ENCODE data around the gene KLRF1. TPM values are rescaled to one million over a fixed set of nuclear protein-coding genes. Genes with fewer than 3 reads are reported as not detected.
"Not testable (repeated sequence)": the region's sequence is repeated elsewhere in the genome, so short reads cannot be mapped to it uniquely, and the experiment has no call there.

Gene KLRF1
- polyA plus RNA-seq, 3 donors, result 0.21 to 0.56 (median 0.30) TPM

GRCh38 chr12:9864913-9865675 is 37.8 kb downstream of the KLRF1 start:
- H3K27ac ChIP-seq (ENCODE audit: low read depth, low read length), result no peak overlapping the region
- 46 to 68% (median 65%) methylated on average over 4 of the region's 4 CpGs for whole genome bisulfite sequencing, 3 donors

- WGBS, 3 donors, result 31 to 56% (median 32%) methylated on average over 4 of the region's 4 CpGs
- H3K27ac ChIP-seq (ENCODE audit: low read depth, low read length), result no peak overlapping the region
These were observed 39.6 kb downstream of the KLRF1 start for GRCh38 chr12:9866860-9867269.

- 22 to 63% (median 27%) methylated on average over 4 of the region's 4 CpGs for WGBS, 3 donors
- H3K27ac ChIP-seq (ENCODE audit: low read depth, low read length), result no peak overlapping the region
These were observed 40.2 kb downstream of the KLRF1 start for GRCh38 chr12:9867531-9867930.

- H3K27ac ChIP-seq (ENCODE audit: low read depth, low read length), result no peak overlapping the region
- 30 to 79% (median 32%) methylated on average over 11 of the region's 11 CpGs for WGBS, 3 donors
These were observed 41.1 kb downstream of the KLRF1 start for GRCh38 chr12:9868311-9868801.

- whole genome bisulfite sequencing, 3 donors, result 16 to 63% (median 18%) methylated on average over 4 of the region's 4 CpGs
These were observed 41.6 kb downstream of the KLRF1 start for GRCh38 chr12:9868951-9869306.

GRCh38 chr12:9869307-9870161 is 42.3 kb downstream of the KLRF1 start, which contains the start of gene CLEC2B:
CLEC2B (minus strand) TSS chr12:9869354.
- H3K27ac ChIP-seq (ENCODE audit: low read depth, low read length), result no peak within 1 kb of the TSS

More at GRCh38 chr12:9868951-9869306, 41.6 kb downstream of the KLRF1 start:
- H3K27ac ChIP-seq (ENCODE audit: low read depth, low read length), result no peak overlapping the region

GRCh38 chr12:9870286-9870866 is 43.1 kb downstream of the KLRF1 start:
- WGBS, 3 donors, result 38 to 74% (median 48%) methylated on average over 2 of the region's 2 CpGs
- no peak overlapping the region for H3K27ac ChIP-seq (ENCODE audit: low read depth, low read length)

More at GRCh38 chr12:9869307-9870161, 42.3 kb downstream of the KLRF1 start, which contains the start of gene CLEC2B:
- WGBS, 3 donors, result 3 to 16% (median 4%) methylated on average over 11 of the region's 11 CpGs

- 78 to 93% (median 91%) methylated on average over 3 of the region's 3 CpGs for WGBS, 3 donors
These were observed 44.9 kb downstream of the KLRF1 start for GRCh38 chr12:9872162-9872561.

GRCh38 chr12:9872742-9873141 is 45.5 kb downstream of the KLRF1 start:
- WGBS, 3 donors, result 70 to 90% (median 81%) methylated on average over 11 of the region's 11 CpGs
- no peak overlapping the region for H3K27ac ChIP-seq (ENCODE audit: low read depth, low read length)

More at GRCh38 chr12:9872162-9872561, 44.9 kb downstream of the KLRF1 start:
- H3K27ac ChIP-seq (ENCODE audit: low read depth, low read length), result no peak overlapping the region

GRCh38 chr12:9876120-9876519 is 48.8 kb downstream of the KLRF1 start:
- WGBS, 3 donors, result 95 to 97% (median 96%) methylated on average over 17 to 26 of the region's 26 CpGs
- H3K27ac ChIP-seq (ENCODE audit: low read depth, low read length), result not testable (repeated sequence)

- no peak overlapping the region for H3K27ac ChIP-seq (ENCODE audit: low read depth, low read length)
- 75 to 91% (median 89%) methylated on average over 4 of the region's 4 CpGs for WGBS, 3 donors
These were observed 53.3 kb downstream of the KLRF1 start for GRCh38 chr12:9880532-9881078.

GRCh38 chr12:9881246-9881645 is 54.0 kb downstream of the KLRF1 start, which contains the start of gene KLRF2:
KLRF2 (plus strand) TSS chr12:9881489; CDS start chr12:9881596, 107 bp downstream.
- H3K27ac ChIP-seq (ENCODE audit: low read depth, low read length), result no peak within 1 kb of the TSS
- whole genome bisulfite sequencing, 3 donors, result 88 to 96% (median 96%) methylated on average over 3 of the region's 3 CpGs

GRCh38 chr12:9881988-9882387 is 54.7 kb downstream of the KLRF1 start:
- WGBS, 3 donors, result 92 to 94% (median 92%) methylated on average over 5 of the region's 5 CpGs
- no peak overlapping the region for H3K27ac ChIP-seq (ENCODE audit: low read depth, low read length)

- H3K27ac ChIP-seq (ENCODE audit: low read depth, low read length), result no peak overlapping the region
These were observed 55.9 kb downstream of the KLRF1 start for GRCh38 chr12:9883175-9883574.

- WGBS, 3 donors, result 32 to 68% (median 65%) methylated on average over 4 of the region's 4 CpGs
- H3K27ac ChIP-seq (ENCODE audit: low read depth, low read length), result no peak overlapping the region
These were observed 61.5 kb downstream of the KLRF1 start for GRCh38 chr12:9888665-9889273.

All from adipose tissue (tissue), 3 donors.